Kidney tubule cell (primary cell): ENCODE results near the gene ZNF655.
"Not testable (repeated sequence)": the region's sequence is repeated elsewhere in the genome, so short reads cannot be mapped to it uniquely, and the experiment has no call there.

Source experiments
- DNase-seq: peaks from one replicate; pipeline ENCODE4 v3.0.0-alpha.2; 2018; ENCODE audit warnings: low spot score

The ZNF655 gene

GRCh38 chr7:99560834-99561736, 2.6 kb downstream of the ZNF655 start:
- no peak for DNase-seq

GRCh38 chr7:99561737-99562051, 3.3 kb downstream of the ZNF655 start:
- DNase-seq, result no peak

- no peak for DNase-seq
These were observed 3.8 kb downstream of the ZNF655 start for GRCh38 chr7:99562114-99562784.

- DNase-seq, result peak; percentile 98
These were observed 4.4 kb downstream of the ZNF655 start for GRCh38 chr7:99562832-99563231.

GRCh38 chr7:99563650-99564049, 5.2 kb downstream of the ZNF655 start:
- peak; percentile 30 for DNase-seq

- DNase-seq, result not testable (repeated sequence)
These were observed 10.3 kb downstream of the ZNF655 start for GRCh38 chr7:99568770-99569169.

- no peak for DNase-seq
These were observed 13.3 kb downstream of the ZNF655 start for GRCh38 chr7:99571768-99572167.

- DNase-seq, result no peak
These were observed 14.8 kb downstream of the ZNF655 start for GRCh38 chr7:99573257-99573656.

GRCh38 chr7:99576251-99576650, 17.8 kb downstream of the ZNF655 start:
- DNase-seq, result no peak

- no peak for DNase-seq
These were observed 21.0 kb downstream of the ZNF655 start for GRCh38 chr7:99579281-99579955.

GRCh38 chr7:99579956-99580777, 21.7 kb downstream of the ZNF655 start:
- DNase-seq, result peak; percentile 24

GRCh38 chr7:99580778-99581332, 22.4 kb downstream of the ZNF655 start:
- DNase-seq, result not testable (repeated sequence)

GRCh38 chr7:99588868-99589267, 30.4 kb downstream of the ZNF655 start:
- no peak for DNase-seq

- no peak for DNase-seq
These were observed 36.7 kb downstream of the ZNF655 start for GRCh38 chr7:99594948-99595745.

GRCh38 chr7:99596408-99596955, 38.0 kb downstream of the ZNF655 start:
- no peak for DNase-seq

- no peak for DNase-seq
These were observed 39.5 kb downstream of the ZNF655 start, which contains the start of gene TMEM225B for GRCh38 chr7:99597762-99598501. Gene TMEM225B (plus strand): TSS chr7:99598267. CDS start chr7:99604389, 6,122 bp downstream.

GRCh38 chr7:99599836-99600235, 41.4 kb downstream of the ZNF655 start:
- no peak for DNase-seq

GRCh38 chr7:99601656-99602310, 43.3 kb downstream of the ZNF655 start:
- no peak for DNase-seq

- DNase-seq, result no peak
These were observed 47.1 kb downstream of the ZNF655 start for GRCh38 chr7:99605527-99605926.
